Fibroblast of upper back skin (primary cell): Measurements from ENCODE around the gene FAM193A.
"Not testable (repeated sequence)": the region's sequence is repeated elsewhere in the genome, so short reads cannot be mapped to it uniquely, and the experiment has no call there.

ENCODE experiments used
- DNase-seq: peaks from one replicate; pipeline ENCODE4 v3.0.0-alpha.2; 2013

FAM193A gene

DNA sequence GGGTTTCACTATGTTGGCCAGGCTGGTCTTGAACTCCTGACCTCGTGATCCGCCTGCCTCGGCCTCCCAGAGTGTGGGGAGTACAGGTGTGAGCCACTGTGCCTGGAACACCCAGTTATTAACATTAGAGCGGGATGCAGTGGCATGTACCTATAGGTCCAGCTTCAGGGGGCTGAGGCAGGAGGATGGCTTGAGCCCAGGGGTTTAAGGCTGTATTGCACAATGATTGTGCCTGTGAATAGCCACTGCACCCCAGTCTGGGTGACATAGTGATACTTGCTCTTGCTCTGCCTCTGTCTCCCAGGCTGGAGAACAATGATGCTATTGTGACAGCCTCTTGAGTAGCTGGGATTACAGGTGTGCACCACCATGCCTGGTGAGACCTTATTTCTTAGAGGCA, 39.8 kb downstream of the FAM193A start:
- DNase-seq, result no peak

DNA sequence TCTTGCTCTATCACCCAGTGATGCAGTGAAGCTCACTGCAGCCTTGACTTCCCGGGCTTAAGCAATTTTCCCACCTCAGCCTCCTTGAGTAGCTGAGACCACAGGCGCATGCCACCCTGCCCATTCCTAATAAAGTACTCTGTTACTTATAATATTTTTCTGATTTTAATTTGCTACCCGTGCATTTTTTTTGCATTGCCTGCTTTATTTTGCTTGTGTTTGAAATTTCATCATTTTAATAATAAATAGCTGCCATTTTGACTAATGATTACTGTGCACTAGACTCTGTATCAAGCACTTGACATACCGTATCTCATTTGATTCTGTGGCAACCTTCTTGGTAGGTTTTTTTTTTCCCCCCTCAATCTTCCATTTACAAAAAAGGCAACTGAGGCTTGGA, 41.7 kb downstream of the FAM193A start:
- no peak for DNase-seq

DNA sequence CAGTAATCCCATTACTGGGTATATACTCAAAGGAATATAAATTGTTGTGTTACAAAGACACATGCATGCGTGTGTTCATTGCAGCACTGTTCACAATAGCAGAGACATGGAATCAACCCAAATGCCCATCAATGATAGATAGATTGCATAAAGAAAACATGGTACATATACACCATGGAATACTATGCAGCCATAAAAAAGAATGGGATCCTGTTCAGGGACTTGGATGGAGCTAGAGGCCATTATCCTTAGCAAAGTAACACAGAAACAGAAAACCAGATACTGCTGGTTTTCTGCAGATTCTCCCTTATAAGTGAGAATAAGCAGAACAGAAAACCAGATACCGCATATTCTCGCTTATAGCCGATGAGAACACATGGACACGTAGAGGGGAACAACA, 43.5 kb downstream of the FAM193A start:
- no peak for DNase-seq

DNA sequence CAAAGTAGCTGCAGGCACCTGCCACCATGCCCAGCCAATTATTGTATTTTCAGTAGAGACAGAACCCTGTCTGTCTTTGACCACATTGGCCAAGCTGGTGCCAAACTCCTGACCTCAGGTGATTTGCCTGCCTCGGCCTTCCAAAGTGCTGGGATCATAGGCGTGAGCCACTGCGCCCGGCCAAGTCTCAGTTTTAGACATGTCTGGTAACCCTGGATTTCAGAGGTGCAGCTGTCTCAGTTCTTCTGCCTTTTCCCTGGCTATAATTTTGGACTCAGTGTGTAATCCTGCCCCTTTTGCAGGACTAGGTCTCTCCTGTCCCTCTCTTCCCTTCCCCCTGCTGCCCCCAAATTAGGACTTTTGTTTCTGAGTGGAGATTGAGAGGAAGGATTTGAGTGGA, 46.6 kb downstream of the FAM193A start:
- no peak for DNase-seq

DNA sequence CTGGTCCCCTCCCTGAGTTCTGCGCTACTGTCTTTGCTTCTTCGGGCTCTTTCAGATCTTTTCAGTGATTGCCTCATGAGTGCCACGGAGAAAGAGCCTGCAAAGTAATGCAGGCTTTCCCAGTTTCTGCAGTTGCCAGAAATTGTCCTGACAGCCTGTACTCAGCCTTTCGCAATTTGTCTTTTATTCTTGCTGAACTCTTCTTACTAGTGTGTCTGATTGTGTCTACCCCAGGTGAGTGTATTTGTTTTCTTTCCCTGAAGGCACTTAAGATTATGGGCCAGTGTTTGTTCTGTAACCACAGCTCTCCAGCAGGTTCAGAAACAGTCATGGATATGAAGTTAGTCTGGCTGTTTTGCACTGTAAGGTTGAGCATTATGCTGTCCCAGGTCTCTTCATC, 47.1 kb downstream of the FAM193A start:
- peak; percentile 25 for DNase-seq

DNA sequence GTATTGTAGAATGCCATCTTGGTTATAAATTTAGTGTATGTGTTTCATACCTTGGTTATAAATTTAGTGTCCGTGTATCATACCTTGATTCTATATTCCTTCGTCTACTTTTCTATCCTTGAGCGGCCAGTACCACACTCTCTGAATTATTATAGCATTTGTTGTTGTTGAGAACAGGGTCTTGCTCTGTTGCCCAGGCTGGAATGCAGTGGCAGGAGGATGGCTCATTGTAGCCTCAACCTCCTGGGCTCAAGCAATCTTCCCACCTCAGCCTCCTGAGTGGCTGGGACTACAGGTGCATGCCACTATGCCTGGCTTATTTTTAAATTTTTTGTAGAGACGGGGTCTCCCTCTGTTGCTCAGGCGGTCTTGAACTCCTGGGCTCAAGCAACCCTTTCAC, 50.1 kb downstream of the FAM193A start:
- no peak for DNase-seq

DNA sequence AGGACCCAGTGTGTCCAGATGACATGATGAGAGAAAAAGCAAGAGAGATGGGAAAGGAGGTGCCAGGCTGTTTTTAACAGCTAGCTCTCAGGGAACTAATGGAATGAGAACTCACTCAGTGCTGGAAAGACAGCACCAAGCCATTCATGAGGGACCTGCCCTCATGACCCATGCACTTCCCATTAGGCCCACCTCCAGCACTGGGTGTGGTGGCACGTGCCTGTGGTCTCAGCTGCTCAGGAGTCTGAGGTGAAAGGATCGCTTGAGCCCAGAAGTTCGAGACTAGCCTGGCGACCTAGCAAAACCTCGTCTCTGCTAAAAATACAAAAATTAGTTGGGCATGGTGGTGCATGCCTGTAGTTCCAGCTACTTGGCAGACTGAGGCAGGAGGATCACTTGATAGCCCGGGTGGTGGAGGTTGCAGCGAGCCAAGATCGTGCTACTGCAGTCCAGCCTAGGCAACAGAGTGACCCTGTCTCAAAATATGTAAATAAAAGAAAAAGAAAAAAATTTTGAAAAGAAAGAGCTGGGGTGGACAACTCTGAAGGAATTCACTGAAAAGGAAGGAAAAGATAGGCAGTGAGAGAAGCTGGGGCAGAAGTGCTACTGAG, 50.9 kb downstream of the FAM193A start:
- no peak for DNase-seq

DNA sequence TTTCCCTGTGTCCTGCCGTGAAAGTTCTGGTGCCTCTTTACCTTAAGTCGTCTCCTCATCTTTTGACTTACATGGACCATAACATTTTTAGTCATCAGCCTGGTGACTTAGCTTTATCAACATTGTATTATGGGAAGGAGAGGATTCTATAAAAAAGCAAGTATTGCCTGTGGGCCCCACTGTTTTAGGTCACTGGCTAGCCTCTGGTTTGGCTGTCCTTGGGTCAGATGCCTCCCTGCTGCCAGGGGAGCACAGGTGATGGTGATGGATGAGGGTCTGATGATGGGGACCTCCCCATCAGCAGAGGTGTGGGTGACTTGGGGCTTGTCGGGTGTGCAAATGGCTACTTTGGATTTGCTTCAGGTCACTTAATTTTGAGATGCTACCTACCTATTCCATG, 51.8 kb downstream of the FAM193A start:
- DNase-seq, result no peak

DNA sequence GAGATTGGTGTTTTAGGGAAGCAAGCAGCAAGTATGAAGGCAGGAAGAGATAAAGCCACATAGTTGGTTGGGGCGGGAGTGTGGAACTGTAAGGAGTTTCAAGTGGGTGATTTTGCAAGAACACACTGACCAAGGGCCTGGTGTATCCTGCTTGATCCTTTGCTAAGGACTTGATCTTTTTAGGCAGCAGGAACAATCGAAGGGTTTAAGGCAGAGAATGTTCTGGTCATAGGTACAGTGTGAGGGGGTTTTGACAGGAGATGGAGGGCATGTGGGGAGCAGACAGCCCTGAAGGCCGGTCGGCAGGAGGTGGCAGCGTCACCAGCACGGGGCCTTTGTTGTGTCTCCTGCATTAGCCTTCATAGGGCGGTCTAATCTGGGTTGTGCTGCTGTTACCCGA, 54.7 kb downstream of the FAM193A start:
- no peak for DNase-seq

DNA sequence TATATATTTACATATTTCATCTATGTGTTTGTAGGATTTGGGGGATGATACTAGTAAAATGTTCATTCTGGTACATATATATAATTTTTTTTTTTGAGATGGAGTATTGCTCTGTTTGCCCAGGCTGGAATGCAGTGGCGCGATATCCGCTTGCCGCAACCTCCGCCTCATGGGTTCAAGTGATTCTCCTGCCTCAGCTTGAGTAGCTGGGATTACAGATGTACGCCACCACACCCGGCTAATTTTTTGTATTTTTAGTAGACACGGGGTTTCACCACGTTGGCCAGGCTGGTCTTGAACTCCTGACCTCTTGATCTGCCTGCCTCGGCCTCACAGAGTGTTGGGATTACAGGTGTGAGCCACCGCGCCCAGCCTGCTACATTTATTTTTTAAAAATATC, 55.6 kb downstream of the FAM193A start:
- DNase-seq, result not testable (repeated sequence)

DNA sequence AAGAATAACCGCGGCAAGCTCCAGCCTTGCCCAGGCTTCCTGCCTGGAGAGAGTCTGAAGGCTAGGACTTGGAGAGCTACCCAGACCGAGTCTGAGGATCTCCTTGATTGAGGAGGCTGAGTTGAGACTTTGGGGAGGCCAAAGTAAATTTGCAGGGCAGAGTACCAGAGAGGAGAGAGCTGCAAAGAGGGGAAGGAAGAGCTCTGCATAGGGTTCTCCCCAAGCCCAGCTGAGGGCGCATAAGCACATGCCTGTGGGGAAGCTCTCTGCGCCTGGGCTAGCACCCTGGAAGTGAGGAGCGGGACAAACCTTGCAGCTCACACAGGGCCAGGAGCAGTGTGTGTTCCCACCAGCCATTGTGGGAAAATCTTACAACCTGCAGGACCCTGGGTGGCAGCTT, 56.1 kb downstream of the FAM193A start:
- no peak for DNase-seq

DNA sequence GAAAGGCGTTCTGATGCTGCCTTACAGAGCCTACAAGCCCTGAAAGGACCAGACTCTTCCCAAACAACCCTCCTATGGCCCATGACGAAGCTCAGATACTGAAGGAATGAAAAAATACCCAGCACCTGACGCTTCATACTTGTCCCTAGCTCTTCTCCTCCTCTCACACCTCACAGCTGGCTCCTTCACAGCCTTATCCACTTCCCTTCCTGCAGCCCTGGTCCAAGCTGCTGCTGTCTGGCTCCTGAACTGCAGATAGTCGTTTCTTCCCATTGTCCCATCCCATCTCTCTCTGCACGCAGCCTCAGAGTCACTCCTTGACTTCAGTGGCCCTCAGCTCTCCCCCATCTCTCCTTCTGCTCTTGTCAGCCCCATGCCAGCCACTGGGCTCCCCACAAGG, 56.6 kb downstream of the FAM193A start:
- DNase-seq, result no peak

DNA sequence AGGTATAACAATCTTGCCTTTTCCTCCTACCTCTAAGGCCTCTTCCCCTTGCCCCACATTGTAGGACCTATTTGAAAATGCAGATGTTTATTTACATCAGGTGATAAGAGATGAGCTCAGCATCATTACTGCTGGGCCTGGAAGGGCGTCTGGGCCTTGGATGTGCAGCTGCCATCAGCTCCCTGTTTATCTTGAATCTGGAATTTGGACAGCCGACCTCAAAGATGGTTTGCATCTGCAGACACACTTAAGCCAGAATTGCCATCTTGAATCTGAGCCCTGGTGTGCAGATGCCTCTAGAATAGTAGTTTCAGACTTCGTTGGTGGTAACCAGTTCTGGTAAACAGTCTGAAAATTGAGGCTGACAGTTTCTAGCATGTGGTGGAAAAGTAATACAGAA, 59.0 kb downstream of the FAM193A start:
- no peak for DNase-seq

DNA sequence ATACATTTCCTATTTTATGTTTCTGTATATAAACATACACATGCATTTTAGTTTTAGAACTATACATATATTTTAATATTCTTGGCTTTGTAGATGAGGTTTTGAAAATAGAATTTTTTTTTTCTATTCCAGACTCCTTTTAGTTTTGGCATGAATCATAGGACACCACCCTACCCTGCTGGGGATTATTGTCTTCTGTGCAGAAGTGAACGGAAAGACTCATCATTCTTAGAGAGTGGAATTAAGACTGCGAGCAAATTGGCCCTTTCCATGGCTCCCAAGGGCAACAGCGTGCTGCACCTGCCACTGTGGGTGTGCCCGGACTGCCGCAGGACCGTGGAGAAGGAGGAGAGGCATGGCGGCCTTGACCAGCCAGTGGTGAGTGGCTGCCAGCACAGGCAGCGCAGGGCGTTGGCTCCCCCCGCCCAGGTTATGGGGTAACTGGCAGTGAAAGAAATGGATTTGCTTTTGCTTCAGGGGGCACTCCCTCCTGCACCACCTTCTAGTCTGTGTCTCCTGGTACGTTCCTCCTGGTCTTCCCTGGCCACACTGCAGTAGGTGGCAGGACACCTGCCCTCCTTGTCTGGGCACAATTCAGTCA, 59.6 kb downstream of the FAM193A start:
- DNase-seq, result no peak

DNA sequence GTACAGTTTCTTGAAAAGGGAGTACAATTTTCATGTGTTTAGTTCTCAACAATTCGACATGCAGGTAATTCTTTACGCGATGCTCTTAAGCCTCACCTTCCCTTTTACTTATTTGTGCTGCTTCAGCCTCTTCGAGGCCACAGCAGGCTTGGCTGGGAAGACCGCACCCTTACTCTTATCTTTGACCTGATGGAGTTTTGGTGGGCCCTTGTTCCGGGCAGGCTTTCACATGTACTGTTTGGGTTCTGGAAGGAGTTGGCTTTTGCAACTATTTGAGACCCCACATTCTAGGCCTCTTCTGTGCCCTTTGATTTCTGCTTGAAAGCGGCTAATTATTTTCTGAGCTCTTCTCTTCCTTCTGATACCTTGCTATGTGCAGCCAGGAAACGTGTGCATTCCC, 60.2 kb downstream of the FAM193A start:
- no peak for DNase-seq

DNA sequence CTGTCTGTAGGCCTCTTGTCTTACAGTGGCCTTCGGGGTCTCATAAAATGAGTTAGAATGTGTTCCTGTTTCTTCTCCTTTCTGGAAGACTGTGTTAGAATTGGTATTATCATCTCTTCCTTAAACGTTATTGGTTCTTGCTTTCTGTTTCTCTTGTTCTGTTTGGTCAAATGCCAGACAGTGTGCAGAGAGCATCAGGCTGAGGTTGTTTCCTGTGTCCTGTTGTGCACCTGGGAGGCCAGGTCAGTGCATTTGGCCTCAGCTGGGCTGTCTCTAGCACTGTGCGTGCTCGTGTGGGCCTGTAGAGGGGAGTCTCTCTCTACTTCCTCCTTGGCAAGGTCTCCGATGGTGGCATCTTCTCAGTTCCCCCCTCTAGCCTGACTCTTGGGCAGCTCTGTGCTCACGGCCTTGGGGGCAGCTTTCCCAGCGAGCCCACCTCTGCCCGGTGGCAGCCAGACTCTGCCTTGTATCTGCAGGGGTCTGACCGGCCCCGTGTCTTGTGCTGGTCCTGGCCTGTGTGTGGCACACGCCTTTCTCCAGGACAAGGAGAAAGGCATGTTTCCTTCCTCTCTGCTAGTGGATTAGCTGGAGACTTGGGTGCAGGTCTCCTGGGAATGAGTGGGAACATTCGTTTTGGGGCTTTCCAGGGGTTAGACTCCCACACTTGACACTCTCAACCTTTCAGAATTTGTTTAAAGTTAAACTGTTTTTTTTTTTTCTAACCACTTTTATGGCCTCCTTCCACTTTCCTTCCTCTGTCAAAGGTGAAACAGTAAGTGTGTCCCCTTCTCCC, 62.3 kb downstream of the FAM193A start:
- DNase-seq, result no peak

DNA sequence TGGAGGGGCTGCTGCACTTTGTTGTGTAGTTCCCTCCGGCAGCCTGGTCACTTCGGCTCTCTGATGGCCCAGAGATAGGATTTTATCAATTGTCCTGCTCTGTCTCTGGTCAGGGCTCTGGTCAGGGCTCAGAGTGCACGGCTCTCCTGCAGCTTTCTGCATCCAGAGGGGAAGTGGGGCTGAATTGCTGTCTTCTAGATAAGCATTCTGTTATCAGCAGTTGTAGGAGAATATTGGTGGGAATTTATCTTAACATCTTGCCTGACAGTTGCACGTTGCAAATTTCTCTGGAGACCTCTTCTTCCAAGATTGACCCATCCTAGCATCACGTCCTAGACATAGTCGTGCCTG, 62.8 kb downstream of the FAM193A start:
- DNase-seq, result no peak

DNA sequence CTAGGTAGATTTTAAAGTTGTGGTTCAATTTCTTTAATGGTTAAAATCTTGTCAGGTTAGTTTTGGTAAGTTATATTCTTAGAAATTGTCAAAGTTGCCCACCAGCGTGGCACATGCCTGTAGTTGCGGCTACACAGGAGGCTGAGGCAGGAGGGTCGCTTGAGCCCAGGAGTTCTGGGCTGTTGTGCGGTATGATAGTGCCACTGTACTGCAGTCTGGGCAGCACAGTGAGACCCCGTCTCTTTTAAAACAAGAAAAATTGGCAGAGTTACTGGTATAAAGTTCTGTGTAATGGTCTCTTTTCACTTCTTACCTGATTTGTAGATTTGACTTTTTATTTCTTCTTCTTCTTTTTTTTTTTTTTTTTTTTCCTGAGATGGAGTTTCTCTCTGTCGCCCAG, 64.4 kb downstream of the FAM193A start:
- no peak for DNase-seq

DNA sequence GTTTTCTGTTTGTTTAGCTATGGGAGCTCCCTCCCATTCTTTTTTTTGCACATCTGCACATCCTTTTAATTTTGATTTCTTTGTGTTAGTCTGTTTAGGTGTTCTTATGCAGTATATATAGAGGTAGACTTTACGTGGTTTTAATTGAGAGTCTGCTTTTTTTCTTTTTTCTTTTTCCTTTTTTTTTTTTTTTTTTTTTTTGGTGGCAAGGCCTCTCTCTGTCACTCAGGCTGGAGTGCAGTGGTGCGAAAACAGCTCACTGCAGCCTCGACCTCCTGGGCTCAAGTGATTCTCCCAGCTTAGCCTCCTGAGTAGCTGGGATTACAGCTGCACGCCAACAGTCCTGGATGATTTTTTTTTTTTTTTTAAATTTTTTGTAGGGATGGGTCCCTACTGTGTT, 68.2 kb downstream of the FAM193A start:
- DNase-seq, result no peak

DNA sequence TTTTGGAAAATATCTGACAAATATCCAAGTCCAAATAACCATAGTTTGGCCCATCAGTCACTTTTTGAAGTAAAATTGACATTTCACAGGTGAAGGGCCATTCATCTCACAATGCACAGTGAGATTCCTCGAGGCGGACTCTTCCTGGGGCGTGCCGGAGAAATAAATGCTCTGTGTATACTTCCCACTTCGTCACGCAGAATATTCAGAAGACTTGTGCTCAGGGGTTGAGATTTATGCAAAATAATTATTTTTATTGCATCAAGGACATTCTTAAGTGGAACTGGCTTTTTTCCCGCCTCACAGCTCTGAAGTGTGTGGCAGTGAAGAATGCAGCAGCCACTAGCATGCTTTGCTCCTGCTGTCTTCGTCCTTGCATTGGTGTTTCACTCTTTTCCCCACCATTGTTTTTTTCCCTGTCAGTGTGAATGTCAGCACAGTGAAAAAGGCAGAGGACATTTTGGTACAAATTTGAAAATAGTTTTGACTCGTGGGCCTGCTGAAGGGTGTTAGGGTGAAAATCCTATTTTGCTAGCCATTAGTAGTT, 70.6 kb downstream of the FAM193A start:
- DNase-seq, result no peak

DNA sequence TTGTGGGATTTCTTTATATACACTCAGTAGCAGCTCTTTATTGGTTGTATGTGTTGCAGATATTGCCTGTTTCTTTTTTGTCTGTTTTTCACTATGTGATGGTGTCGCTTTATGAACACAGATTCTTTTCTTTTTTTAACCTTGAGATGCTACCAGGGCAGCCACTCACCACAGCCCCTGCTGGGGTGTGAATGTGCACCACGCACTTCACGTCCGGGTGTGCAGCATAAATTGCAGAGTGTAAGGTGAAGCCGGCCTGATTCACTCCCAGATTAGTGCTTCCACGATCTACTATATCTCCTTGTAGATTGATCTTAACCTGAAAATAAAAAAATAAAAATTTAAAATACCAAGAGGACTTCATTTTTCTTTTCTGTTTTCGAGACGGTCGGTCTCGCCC, 71.4 kb downstream of the FAM193A start:
- no peak for DNase-seq

DNA sequence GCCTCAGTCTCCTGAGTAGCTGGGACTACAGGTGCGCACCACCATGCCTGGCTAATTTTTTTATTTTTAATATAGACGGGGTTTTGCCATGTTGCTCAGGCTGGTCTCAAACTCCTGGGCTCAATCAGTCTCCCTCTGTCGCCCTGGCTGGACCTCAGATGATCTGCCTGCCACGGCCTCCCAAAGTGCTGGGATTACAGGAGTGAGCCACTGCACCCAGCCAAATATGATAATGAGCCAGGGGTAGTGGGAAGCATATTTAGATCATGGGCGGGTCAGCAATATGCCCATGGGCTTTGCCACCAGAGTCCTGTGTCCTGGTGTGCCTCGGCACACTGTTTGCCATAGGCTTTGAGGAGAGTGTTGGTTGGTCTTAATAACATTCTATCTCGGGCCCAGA, 71.8 kb downstream of the FAM193A start:
- DNase-seq, result no peak

DNA sequence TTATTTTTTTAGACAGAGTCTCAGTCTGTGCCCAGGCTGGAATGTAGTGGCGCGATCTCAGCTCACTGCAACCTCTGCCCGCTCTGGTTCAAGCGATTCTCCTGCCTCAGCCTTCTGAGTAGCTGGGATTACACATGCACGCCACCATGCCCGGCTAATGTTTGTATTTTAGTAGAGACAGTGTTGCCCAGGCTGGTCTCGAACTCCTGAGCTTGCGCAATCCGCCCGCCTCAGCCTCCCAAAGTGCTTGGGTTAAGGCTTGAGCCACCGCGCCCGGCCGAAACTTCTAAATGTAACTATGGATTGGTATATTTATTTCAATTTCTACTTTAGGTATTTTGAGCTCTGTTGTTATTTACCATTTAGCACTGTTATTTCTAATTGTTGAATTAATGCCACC, 79.4 kb downstream of the FAM193A start:
- no peak for DNase-seq

DNA sequence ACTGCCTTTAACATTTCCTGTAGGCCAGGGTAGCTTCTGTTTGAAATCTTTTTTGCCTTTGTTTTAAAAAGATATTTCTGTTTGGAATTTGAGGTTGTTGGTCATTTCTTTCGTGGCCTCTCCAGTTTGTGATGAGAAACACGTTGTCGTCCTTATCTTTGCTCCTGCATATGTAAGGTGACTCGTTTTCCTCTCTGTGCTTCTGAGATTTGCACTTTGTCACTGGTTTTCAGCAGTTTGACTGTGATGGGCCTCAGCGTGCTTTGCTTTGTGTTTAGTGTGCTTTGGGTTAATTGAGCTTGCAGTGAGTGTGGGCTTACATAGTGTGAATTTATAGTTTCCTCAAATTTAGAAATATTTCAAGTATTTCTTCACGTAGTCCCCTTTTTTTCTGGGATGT, 81.5 kb downstream of the FAM193A start:
- no peak for DNase-seq
